A204.1 (cell line): ENCODE results near the gene CNNM2.
"Not testable (repeated sequence)": the region's sequence is repeated elsewhere in the genome, so short reads cannot be mapped to it uniquely, and the experiment has no call there.

Experiments
- FAIRE-seq: peaks from 2 replicates; lab custom pipeline; 2012; peaks lifted over from hg19 to GRCh38; lab: Jason Lieb, UNC

CNNM2 gene

DNA sequence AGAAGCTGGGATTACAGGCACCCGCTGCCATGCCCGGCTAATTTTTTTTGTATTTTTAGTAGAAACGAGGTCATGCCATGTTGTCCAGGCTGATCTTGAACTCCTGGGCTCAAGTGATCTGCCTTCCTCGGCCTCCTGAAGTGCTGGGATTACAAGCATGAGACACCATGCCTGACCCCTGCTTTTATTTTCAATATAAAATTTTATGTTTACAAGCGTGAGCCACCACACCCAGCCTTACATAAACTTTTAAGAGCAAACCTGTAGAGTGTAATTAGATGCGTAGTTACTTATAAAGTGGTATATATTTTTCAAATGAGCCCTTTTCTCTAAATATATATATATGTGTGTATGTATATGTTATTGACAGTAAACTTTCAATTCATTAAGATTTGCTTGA lies 8.7 kb downstream of the CNNM2 start:
- no peak for FAIRE-seq

DNA sequence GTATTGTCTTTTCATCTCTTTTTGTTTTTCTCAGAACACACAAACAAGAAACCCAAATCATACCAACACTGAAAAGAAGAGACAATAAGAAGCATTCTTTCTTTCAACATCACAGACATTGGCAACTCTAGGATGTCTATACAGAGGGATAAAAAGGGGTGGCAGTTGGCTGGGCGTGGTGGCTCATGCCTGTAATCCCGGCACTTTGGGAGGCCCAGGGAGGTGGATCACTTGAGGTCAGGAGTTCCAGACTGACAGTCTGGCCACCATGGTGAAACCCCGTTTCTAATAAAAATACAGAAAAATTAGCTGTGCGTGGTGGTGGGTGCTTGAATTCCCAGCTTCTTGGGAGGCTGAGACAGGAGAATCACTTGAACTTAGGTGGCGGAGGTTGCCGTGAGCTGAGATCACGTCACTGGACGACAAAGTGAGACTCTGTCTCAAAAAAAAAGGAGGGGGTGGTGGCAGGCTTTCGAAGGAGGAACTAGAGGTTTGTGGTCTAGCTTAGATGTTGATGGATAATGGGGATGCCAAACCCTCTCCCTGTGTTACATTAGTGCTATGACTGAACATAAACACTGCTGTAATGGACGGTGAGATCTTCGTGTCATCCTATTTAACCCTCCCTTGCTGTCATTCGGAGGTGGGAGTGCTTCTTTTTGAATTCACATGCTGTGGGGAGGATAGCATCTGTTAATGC lies 9.4 kb downstream of the CNNM2 start:
- FAIRE-seq, result no peak

DNA sequence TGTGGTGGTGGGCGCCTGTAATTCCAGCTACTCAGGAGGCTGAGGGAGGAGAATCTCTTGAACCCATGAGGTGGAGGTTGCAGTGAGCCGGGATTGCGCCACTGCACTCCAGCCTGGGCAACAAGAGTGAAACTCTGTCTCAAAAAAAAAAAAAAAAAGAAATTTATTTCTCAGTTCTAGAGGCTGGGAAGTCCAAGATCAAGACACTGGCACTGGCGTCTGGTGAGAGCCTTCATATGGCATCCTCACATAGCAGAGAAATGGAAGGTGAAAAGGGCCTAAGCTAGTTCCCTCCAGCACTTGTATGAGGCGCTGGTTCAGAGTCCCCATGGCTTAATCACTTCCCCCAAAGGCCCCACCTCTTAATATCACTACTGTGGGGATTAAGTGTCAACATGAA lies 10.3 kb downstream of the CNNM2 start:
- not testable (repeated sequence) for FAIRE-seq

DNA sequence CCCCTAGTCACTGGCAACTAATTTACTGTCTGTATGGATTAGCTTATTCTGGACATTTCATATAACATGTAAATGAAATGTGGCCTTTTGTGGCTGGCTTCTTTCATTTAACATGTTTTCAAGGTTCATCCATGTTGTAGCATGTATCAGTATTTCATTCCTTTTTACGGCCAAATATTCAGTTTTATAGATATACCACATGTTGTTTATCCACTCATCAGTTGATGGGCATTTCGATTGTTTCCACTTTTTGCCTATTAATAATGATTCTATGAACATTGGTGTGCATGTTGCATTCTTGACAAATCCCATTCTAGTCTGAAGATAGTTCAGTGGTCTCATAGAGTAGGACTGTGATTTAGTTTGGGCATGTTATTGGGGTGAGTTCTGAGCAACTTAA lies 12.6 kb downstream of the CNNM2 start:
- no peak for FAIRE-seq

DNA sequence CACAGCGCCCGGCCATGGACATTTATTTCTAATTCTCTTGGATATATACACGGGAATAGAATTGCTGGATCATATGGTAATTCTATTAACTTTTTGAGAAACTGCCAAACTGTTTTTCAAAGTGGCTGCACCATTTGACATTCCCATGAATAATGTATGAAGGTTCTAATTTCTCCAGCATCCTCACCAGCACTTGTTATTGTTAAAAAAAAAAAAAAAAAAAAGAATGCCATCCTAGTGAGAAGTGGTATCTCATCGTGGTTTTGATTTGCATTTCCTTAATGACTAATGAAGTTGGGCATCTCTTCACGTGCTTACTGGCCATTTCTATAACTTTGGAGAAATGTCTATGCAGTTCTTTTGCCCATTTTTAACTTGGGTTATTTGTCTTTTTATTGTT lies 13.5 kb downstream of the CNNM2 start:
- no peak for FAIRE-seq

DNA sequence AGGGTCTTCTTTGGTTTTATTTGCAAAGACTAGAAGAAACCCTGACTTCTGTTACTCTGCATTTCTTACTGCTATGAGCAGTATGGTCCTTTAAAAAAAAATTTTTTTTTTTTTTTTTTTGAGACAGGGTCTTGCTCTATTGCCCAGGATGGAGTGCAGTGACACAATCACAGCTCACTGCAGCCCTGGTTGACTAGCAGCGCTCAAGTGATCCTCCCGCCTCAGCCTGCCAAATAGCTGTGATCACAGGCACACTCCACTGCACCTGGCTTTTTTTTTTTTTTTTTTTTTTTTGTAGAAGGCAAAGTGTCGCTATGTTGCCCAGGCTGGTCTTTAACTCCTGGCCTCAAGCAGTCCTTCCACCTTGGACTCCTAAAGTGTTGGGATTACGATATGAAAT lies 17.4 kb downstream of the CNNM2 start:
- no peak for FAIRE-seq

DNA sequence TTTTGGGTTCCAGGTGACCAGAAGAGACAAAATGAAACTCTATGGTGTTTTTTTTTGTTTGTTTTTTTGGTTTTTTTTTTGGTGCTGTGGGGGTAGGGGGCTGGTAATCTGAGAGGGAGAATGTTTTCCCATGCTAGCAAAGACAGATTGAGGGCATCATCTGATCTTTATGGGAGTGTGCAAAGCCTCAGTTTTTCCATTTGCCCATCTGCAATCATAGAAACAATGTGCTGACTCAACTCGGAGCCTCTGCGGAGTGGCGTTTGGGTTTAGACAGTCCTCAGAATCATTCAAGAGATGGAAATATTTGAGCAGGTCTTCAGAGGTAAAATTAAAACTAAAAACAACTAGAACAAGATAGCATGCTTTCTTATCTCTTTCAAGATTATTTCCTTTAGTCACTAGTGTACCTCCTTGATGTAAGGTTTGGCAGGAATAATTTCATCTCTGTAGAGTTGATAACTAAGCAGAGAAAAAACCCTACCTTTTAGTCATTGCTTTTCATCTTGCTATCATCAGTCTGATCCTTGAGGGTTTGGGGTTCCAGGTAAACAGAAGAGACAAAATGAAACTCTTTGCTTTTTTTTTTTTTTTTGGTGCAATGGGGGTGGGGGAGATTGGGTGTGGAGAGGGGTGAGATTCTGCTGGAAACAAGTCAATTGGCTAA lies 18.0 kb downstream of the CNNM2 start:
- FAIRE-seq, result no peak

DNA sequence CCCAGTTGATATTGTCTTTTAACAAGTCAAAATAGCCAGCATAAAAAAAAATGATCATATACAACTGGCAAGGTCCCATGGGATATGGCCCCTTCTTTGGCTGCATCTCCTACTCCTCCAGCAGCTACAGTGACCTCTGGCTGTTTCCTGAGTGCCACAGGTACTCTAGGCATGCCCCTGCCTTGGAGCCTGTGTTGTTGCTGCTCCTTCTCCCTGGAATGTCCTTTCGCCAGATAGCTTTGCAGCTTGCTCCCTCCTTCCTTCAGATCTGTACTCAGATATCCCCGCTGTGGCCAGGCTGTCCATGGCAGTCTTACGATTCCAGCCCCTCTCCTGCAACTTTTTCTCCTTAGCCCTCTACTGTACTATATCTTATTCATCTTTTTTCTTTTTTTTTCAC lies 23.3 kb downstream of the CNNM2 start:
- no peak for FAIRE-seq

DNA sequence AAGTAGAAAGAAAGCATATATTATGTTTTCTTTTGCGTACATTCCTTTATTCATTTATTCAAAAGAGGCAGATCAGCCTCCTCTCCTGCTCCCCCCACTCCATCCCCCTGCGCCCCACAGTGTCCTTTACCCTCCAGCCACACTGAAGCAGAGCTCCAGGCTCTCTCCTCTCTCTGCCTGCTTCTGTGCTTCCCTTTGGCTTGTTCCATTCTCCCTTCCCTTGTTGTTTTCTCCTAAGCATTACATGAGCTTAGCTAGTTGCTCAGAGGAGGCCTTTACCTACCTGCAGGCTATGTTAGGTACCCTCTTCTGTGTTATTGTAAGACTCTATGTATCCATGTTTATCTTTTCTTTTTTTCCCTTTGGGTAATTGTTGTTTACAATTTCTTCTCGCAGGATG lies 27.4 kb downstream of the CNNM2 start:
- FAIRE-seq, result no peak

DNA sequence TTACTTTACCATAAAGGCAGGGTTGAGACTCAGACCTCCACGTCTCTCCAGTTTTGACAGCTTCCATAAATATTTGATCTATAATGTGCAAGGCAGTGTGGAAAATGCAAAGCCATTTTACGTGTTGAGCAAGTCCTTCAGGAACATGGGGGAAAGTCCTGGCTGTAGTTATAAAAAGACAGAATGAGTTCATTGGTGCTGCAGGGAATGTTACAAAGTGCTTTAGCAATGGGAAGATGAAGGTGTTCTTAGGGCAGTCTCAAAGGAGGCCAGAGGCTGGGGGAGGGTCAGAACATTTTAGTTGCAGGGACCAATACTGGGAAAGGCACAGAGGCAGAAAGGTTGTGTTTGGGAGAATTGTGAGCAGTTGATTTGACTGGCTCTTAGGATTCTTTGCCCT lies 27.9 kb downstream of the CNNM2 start:
- FAIRE-seq, result no peak

DNA sequence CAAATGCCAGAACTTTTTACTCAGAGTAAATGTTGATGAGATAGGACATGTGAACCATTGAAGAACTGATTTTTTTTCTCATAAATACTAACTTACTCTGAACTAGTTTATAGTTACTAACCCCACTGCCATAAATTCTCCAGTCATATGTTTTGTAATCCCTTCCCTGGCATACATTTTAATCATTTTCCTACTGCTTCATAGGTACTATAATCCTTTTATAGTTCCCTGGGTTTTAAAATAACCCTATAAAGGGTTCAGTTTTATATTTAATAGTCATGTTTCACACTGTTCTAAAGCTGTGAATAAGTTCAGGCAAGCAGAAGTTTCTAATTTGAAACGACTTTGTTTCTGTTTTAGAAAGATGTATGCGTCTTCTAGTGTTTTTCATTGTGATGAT lies 28.9 kb downstream of the CNNM2 start:
- no peak for FAIRE-seq

DNA sequence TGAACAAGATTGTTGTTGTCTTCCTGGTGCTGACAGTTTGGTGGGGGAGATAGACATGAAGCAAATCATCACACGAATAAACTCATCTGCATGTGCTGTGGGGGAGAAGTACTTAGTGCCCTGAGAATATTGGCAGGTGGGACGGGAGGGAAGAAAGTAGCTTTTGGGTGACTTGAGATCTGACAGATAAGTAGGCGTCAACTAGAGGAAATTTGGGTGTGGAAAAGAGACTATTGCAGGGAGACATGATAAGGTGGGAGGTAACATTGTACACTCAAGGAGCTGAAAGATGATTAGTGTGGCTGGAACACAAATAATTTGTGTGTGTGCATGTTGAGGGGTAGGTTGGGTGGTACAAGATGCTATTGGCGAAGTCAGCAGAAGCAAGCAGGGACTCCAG lies 30.1 kb downstream of the CNNM2 start:
- FAIRE-seq, result no peak

DNA sequence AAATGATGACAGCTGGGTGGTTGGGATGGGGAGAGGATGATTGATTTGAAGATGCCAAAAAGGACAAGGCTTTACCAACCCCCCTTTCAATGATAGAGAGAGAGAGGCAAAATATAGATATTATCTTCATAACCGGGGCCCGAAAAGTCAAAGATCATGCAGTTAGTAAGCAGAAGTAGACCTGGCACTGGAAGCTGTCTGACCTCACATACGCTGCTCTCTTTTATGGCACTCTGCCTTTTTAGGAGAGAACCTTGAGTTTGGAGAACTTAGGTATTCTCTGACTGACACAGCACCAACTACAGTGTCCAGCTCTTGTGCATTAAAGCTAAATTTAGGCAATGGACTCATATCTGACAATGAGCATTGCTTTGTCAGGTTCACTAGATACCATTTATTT lies 30.7 kb downstream of the CNNM2 start:
- no peak for FAIRE-seq

DNA sequence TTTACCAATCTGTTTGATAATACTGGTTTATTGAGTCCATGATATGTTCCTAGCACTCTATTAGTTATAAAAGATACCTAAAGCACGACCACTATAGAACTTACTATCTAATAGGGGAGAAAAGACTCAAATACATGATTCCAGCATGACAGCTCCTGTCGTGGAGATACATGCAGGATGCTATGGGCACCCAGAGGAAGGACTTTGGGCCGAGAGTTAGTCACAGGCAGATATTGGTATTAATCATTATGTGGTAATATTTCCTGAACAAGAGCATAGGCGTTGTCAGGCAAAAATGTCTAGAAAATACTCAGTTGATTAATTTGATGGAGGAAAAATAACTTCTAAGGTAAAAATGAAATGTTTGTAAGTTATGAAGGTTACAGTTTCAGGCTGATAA lies 31.8 kb downstream of the CNNM2 start:
- FAIRE-seq, result no peak

DNA sequence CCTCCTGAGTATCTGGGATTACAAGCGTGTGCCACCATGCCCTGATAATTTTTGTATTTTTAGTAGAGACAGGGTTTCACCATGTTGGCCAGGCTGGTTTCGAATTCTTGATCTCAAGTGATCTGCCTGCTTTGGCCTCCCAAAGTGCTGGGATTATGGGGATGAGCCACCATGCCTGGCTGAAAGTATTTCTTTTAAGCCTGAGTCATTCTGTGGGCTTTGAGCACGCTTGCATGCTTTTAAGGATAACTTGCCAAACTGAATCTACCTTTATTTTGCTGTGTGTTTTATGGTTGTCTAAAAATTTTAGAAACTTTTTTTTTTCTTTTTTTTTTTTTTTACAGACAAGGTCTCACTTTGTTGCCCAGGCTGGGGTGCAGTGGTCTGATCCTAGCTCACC lies 33.2 kb downstream of the CNNM2 start:
- FAIRE-seq, result no peak

DNA sequence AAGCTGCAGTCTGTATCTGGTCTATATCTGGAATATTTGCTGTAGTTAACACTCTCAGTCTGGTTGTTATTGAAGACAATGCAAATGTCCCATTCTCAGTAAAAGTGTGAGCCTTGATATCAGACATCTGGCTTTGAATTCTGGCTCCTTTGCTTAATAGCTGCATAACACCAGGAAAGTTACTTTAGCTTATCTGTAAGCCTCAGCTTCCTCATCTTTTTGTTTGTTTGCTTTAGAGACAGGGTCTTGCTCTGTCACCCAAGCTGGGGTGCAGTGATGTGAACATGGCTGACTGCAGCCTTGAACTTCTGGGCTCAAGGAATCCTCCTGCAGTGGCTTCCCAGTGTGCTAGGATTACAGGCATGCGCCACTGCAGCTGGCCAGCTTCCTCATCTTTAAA lies 41.3 kb downstream of the CNNM2 start:
- no peak for FAIRE-seq

DNA sequence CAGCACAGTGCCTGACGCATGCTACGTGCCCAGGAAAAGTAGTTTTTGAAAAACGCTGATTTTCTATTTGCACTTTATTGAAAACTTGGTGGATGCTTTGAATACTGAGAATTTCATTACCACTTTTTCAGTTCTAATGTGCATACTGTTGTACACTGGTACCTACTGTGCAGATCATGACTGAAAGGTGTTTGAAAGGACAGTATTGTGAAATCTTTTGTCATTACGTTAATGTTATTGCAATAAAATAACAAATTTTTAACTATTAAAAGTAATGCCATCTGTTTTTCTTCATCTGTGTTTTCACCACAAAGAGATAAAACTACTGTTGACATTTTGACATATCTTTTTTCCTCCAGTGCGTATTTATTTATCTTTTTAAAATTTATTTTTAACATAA lies 42.1 kb downstream of the CNNM2 start:
- FAIRE-seq, result no peak

DNA sequence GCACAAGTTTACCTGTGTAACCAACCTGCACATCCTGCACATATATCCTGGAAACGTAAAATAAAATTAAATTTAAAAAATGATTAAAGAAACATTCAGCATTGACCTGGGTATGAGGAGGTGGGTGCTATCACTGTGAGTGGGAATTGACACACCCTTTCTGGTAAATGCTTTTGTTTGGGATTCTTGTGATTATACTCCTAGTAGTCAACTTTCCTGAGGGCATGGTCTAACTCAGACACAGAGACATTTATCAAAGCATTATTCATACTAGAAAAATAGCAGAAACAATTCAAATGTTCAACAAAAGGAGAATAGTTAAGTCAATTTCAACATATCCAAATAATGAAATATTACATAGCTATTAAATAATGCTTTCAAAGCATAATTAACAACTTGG lies 44.2 kb downstream of the CNNM2 start:
- no peak for FAIRE-seq

DNA sequence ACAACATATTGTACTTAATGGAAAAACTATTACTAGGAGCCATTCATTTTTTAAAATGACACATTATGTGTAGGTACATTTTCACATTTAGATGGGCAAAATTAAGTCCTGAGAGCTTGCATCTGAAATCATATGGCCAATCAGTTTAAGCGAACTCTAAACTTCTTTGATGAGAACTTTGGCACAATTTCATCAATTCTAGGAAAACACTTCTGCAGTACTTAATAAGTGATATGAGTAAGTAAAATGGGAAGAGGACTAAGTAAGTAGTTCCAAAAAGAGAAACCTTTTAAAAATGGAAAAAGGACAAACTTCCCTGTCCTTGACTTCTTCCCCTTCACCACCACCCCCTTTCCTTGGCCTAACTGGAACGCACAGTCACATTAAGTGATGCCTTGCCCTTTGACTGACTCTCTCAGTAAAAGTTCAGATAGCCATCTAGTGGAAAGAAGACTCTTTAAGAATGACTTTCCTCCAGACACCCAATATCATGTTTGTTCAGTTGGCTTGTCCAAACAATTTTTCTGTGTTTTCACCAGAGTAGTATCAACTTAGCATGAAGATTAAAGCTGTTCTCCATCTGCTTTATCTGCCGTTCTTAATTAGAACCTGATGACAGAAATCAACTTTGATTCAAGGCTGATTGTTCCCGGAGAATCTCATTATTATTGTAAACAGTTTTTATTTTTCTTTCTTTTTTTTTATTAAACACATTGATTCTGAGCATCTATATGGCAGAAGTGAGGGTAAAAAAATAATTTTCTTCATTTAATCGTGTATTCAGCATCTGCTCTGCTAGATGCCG lies 45.1 kb downstream of the CNNM2 start:
- no peak for FAIRE-seq

DNA sequence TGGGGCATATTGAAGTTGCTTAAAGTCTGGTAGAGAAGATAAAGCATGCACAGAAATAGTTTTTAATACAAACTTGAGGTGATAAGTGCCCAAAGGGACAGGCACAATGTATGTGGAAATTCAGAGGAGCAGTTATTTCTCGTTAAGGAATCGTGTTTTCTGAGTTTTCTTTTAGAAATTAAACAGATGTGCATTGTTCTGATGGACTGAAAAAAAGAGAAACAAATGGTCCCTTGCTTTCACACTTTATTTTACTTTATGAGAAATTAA lies 45.6 kb downstream of the CNNM2 start:
- no peak for FAIRE-seq

DNA sequence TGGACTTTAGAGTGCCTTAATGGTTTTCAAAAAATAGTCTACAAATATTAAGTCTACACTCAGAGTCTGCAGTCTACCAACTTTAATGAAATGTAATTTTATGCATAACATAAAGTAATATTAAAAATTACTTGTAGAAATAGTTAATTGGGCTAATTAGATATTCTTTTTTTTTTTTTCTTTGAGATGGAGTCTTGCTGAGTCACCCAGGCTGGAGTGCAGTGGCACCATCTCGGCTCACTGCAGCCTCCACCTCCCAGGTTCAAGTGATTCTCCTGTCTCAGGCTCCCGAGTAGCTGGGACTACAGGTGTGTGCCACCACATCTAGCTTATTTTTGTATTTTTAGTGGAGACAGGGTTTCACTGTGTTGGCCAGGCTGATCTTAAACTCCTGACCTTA lies 46.0 kb downstream of the CNNM2 start:
- not testable (repeated sequence) for FAIRE-seq

DNA sequence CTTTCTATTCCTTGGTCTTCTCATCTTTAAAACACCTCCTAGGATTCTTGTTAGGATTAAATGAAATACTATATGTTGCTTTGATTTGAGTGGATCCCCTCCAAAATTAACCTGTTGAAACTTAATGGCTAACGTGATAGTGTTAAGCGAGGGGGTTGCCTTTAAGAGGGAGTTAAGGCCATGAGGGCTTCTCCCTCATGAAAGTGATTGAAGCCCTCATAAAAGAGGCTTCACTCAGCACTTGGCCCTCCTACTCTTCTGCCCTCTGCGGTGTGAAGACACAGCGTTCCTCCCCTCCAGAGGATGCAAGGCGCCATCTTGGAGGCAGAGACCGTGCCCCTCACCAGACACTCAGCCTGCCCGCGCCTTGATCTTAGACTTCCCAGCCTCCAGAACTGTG lies 46.6 kb downstream of the CNNM2 start:
- FAIRE-seq, result no peak

DNA sequence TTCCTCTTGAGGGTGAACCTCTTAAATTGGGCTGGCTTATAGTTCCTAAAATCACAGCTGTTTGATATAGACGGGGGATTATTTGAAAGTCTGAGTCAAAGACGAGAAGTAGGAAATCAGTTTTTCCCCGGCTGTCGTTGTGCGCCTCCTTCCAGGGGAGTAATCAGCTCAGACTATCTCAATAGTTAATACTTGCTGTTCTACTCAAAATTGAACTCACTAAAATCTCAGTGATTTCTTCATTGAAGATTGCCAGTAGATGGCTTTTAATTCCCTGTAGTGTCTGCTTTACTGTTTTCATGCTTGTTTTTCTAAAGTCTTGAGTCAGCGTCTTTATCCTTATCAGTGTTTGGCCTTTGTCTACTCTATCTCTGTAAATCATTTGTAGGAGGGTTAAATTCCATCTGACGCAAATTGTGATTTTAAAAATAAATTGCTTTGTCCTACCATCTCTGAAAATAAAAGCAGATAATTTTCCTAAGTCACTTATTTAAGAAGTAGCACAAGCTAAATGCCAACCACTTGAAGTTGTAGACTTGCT lies 47.3 kb downstream of the CNNM2 start:
- no peak for FAIRE-seq

DNA sequence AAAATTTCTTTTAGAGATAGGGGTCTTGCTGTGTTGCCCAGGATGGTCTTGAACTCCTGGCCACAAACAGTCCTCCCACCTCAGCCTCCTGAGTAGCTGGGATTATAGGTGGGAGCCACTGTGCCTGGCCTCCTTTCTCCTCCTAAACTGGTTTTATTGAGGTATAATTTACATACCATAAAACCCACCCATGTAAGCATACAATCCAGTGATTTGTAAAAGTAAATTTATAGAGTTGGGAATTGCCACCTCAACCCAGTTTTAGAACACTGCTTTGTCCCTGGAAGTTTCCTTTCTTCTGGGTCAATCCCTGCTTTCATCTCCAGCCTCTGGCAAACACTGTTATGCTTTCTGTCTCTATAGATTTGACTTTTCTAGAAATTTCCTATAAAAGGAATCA lies 49.0 kb downstream of the CNNM2 start:
- FAIRE-seq, result no peak
